ENCODE results near the gene ARHGAP23. TPM values are rescaled to one million over a fixed set of nuclear protein-coding genes. Genes with fewer than 3 reads are reported as not detected.
"Not testable (repeated sequence)": the region's sequence is repeated elsewhere in the genome, so short reads cannot be mapped to it uniquely, and the experiment has no call there.

Gene ARHGAP23
- total RNA-seq, 1 experiment from 2014 or later: 129 TPM

DNA sequence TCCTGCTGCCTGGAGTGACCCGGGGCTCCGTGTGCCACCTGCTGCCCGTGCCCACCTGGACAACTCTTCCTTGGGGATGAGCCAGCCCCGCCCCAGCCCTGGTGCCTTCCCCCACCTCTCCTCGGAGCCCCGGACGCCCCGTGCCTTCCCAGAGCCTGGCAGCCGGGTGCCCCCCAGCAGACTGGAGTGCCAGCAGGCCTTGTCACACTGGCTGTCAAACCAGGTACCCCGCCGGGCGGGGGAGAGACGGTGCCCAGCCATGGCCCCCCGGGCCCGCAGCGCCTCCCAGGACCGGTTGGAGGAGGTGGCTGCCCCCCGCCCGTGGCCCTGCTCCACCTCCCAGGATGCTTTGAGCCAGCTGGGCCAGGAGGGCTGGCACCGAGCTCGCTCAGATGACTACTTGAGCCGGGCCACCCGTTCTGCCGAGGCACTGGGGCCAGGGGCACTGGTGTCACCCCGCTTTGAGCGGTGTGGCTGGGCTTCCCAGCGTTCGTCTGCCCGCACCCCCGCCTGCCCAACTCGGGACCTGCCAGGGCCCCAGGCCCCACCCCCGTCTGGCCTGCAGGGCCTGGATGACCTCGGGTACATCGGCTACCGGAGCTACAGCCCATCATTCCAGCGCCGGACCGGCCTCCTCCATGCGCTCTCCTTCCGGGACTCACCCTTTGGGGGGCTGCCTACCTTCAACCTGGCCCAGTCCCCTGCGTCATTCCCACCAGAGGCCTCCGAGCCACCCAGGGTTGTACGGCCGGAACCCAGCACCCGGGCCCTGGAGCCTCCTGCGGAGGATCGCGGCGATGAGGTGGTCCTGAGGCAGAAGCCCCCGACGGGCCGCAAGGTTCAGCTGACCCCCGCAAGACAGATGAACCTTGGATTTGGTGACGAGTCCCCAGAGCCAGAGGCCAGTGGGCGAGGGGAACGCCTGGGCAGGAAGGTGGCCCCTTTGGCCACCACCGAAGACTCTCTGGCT is 38.4 kb downstream of the ARHGAP23 start:
- no peaks in the 10 kb centered on the region for H3K9me2 ChIP-seq (ENCODE audit: insufficient read depth)
- DNase-seq: no peak
- no peaks in the 10 kb centered on the region for H3K27me3 ChIP-seq (ENCODE audit: insufficient read depth, low read depth)
- ChIA-PET POLR2A (ENCODE audit: unreplicated experiment) (no interaction called here), CTCF (no interaction called here)
- no peak overlapping the region for H3K27ac ChIP-seq
- peaks cover 7% of the 10 kb centered on the region; the same call in 1 of the 2 replicates for H3F3A ChIP-seq (ENCODE audit: insufficient read depth, low read depth)
- peaks cover 3% of the 10 kb centered on the region; the same call in 1 of the 2 replicates for H3K36me3 ChIP-seq (ENCODE audit: low read depth)
- BruUV-seq (replicated peaks): no TSS peak
- intact Hi-C loops (cut with micrococcal nuclease; ENCODE audit: unreplicated experiment): no loop called here
- H2AFZ ChIP-seq: no peak overlapping the region
- no peaks in the 10 kb centered on the region for H4K20me1 ChIP-seq (ENCODE audit: insufficient read depth)
- H3K79me2 ChIP-seq (ENCODE audit: low read depth): no peaks in the 10 kb centered on the region
- no peak overlapping the region for H3K4me2 ChIP-seq
- TF ChIP-seq CTCF (conservative IDR thresholded peaks at IDR 0.05): no peak
- no peak for TF ChIP-seq EZH2 (IDR thresholded peaks at IDR 0.05; ENCODE audit: low read depth)
- no peaks in the 10 kb centered on the region; the same call in 1 of the 2 replicates for H3K4me1 ChIP-seq (replicated peaks; ENCODE audit: insufficient read depth)
- no peaks in the 10 kb centered on the region for H3K9me3 ChIP-seq (ENCODE audit: insufficient read depth, low read depth)
- H3K4me3 ChIP-seq: no peak overlapping the region

DNA sequence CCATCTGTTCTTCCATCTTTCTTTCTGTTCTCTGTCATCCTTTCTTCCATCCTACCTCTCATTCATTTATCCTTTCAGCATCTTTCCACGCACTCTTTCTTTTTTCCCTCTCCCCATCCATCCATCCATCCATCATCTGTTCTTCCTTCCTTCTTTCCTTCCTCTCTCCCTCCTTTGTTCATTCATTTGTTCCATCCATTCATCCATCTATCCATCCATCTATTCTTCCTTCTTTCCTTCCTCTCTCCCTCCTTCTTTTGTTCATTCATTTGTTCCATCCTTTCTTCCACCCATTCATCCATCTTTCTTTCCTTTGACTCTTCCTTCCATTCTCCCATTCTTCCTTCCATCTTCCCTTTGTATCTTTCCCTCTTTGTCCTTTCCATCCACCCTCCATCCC is 39.2 kb downstream of the ARHGAP23 start:
- no peak for DNase-seq
- Histone ChIP-seq H3K27me3 (ENCODE audit: insufficient read depth, low read depth) (no peaks in the 10 kb centered on the region), H3K4me2 (no peak overlapping the region), H3K36me3 (ENCODE audit: low read depth) (peaks cover 3% of the 10 kb centered on the region; the same call in 1 of the 2 replicates), H3K9me3 (ENCODE audit: insufficient read depth, low read depth) (no peaks in the 10 kb centered on the region), H3K27ac (no peak overlapping the region), H3F3A (ENCODE audit: insufficient read depth, low read depth) (peaks cover 7% of the 10 kb centered on the region; the same call in 1 of the 2 replicates), H4K20me1 (ENCODE audit: insufficient read depth) (no peaks in the 10 kb centered on the region), H3K4me3 (no peak overlapping the region), H2AFZ (no peak overlapping the region), H3K9me2 (ENCODE audit: insufficient read depth) (no peaks in the 10 kb centered on the region), H3K79me2 (ENCODE audit: low read depth) (no peaks in the 10 kb centered on the region), H3K4me1 (replicated peaks; ENCODE audit: insufficient read depth) (peaks cover 4% of the 10 kb centered on the region; the same call in 1 of the 2 replicates)
- no TSS peak for BruUV-seq (replicated peaks)
- no peak for TF ChIP-seq CTCF (conservative IDR thresholded peaks at IDR 0.05)
- TF ChIP-seq EZH2 (IDR thresholded peaks at IDR 0.05; ENCODE audit: low read depth): no peak
- ChIA-PET POLR2A (ENCODE audit: unreplicated experiment) (no interaction called here), CTCF (no interaction called here)
- intact Hi-C loops (cut with micrococcal nuclease; ENCODE audit: unreplicated experiment): no loop called here

- CTCF ChIA-PET: no interaction called here
- H3K27me3 ChIP-seq (ENCODE audit: insufficient read depth, low read depth): no peaks in the 10 kb centered on the region
- no peak overlapping the region for H2AFZ ChIP-seq
- no TSS peak for BruUV-seq (replicated peaks)
- TF ChIP-seq CTCF (conservative IDR thresholded peaks at IDR 0.05): no peak
- no peak for TF ChIP-seq EZH2 (IDR thresholded peaks at IDR 0.05; ENCODE audit: low read depth)
- H3K4me3 ChIP-seq: no peak overlapping the region
- intact Hi-C loops (cut with micrococcal nuclease; ENCODE audit: unreplicated experiment): no loop called here
- H3K9me2 ChIP-seq (ENCODE audit: insufficient read depth): no peaks in the 10 kb centered on the region
- H4K20me1 ChIP-seq (ENCODE audit: insufficient read depth): no peaks in the 10 kb centered on the region
- no peak for DNase-seq
- no peak overlapping the region for H3K4me2 ChIP-seq
- H3K36me3 ChIP-seq (ENCODE audit: low read depth): peaks cover 3% of the 10 kb centered on the region; the same call in 1 of the 2 replicates
- no peaks in the 10 kb centered on the region for H3F3A ChIP-seq (ENCODE audit: insufficient read depth, low read depth)
- no peaks in the 10 kb centered on the region for H3K79me2 ChIP-seq (ENCODE audit: low read depth)
- POLR2A ChIA-PET (ENCODE audit: unreplicated experiment): no interaction called here
- H3K4me1 ChIP-seq (replicated peaks; ENCODE audit: insufficient read depth): peaks cover 5% of the 10 kb centered on the region; the same call in 1 of the 2 replicates
- no peak overlapping the region for H3K27ac ChIP-seq
- no peaks in the 10 kb centered on the region for H3K9me3 ChIP-seq (ENCODE audit: insufficient read depth, low read depth)
Observed at GRCh38 chr17:38469875-38470274, 41.6 kb downstream of the ARHGAP23 start.

DNA sequence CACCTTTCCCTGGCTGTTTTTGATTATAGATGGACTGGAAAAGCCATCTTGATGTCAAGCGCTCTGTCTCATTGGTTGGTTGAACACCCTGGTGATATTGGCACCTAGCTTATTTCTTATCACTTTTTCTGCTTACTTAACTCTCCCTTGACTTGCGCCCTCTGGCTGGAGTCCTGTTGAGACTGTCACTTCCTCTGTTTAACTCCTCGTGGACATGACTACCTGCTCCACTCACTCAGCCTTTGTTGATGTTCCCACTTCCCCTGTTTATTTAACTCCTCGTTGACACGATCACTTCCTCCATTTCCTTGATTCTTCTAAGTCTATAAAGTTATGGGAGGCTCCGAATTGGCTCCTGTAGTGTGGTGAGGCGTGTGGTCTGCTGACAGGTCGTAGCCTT is 43.0 kb downstream of the ARHGAP23 start:
- H3K36me3 ChIP-seq (ENCODE audit: low read depth); H3K27ac ChIP-seq: not testable (repeated sequence)

More for the DNA sequence above, 43.0 kb downstream of the ARHGAP23 start:
- BruUV-seq (replicated peaks); H2AFZ ChIP-seq; CTCF ChIA-PET; DNase-seq; H4K20me1 ChIP-seq (ENCODE audit: insufficient read depth); H3K27me3 ChIP-seq (ENCODE audit: insufficient read depth, low read depth); intact Hi-C loops (cut with micrococcal nuclease; ENCODE audit: unreplicated experiment); H3K4me2 ChIP-seq; H3K9me2 ChIP-seq (ENCODE audit: insufficient read depth); H3K79me2 ChIP-seq (ENCODE audit: low read depth); H3K4me3 ChIP-seq; H3K4me1 ChIP-seq (replicated peaks; ENCODE audit: insufficient read depth); H3F3A ChIP-seq (ENCODE audit: insufficient read depth, low read depth); H3K9me3 ChIP-seq (ENCODE audit: insufficient read depth, low read depth): not testable (repeated sequence)
- POLR2A ChIA-PET (ENCODE audit: unreplicated experiment): interaction anchor here (0.7 kb wide), 1 partner anchor 10 kb away, joined by 6 read pairs; no protein-coding TSS in a partner anchor
